GM23338 (cell line): Measurements from ENCODE around the gene CCDC197. TPM values are rescaled to one million over a fixed set of nuclear protein-coding genes. Genes with fewer than 3 reads are reported as not detected.
A peak's percentile ranks its signal among the peaks of the same experiment; 100 is the strongest.

Experiments
- ATAC-seq: fragments of 200-7000 bp; cut with Tn5 transposase; 3 replicates; pipeline ENCODE4 v1.9.1; 2020
- DNase-seq: peaks from one replicate; pipeline ENCODE4 v3.0.0-alpha.2; 2015; ENCODE audit warnings: low spot score
- H2AFZ ChIP-seq: fragments of 200-600 bp; sonication (generic); 2 replicates; pipeline ENCODE4 v1.8.0; 2016; ENCODE audit warnings: antibody characterized with exemption, mild to moderate bottlenecking, moderate library complexity
- H3F3A ChIP-seq: fragments of 200-600 bp; sonication (generic); replicated peaks from 2 replicates; pipeline ENCODE4 v1.8.0; 2017; ENCODE audit warnings: antibody characterized with exemption, mixed run types, low read depth
- H3K27ac ChIP-seq: fragments of 200-600 bp; sonication (generic); 2 replicates; pipeline ENCODE4 v1.6.1; 2016; ENCODE audit warnings: low read depth
- H3K27me3 ChIP-seq: fragments of 200-600 bp; sonication (generic); 2 replicates; pipeline ENCODE4 v1.8.0; 2016; ENCODE audit warnings: mild to moderate bottlenecking, mixed run types, moderate library complexity; ENCODE audit not compliant: insufficient read depth
- H3K36me3 ChIP-seq: fragments of 200-600 bp; sonication (generic); 2 replicates; pipeline ENCODE4 v1.8.0; 2016; ENCODE audit warnings: mild to moderate bottlenecking; ENCODE audit not compliant: insufficient read depth
- H3K4me1 ChIP-seq: fragments of 200-600 bp; sonication (generic); 2 replicates; pipeline ENCODE4 v1.8.0; 2016; ENCODE audit warnings: mild to moderate bottlenecking, moderate library complexity; ENCODE audit not compliant: insufficient read depth
- H3K4me2 ChIP-seq: fragments of 200-600 bp; sonication (generic); 2 replicates; pipeline ENCODE4 v1.7.1; 2017; ENCODE audit warnings: mixed run types
- H3K4me3 ChIP-seq: fragments of 200-600 bp; sonication (generic); 2 replicates; pipeline ENCODE4 v1.6.1; 2016; ENCODE audit warnings: mixed run types
- H3K79me2 ChIP-seq: fragments of 200-600 bp; sonication (generic); replicated peaks from 2 replicates; pipeline ENCODE4 v1.8.0; 2017; ENCODE audit warnings: mild to moderate bottlenecking; ENCODE audit not compliant: insufficient read depth
- H3K9me2 ChIP-seq: fragments of 200-600 bp; sonication (generic); 2 replicates; pipeline ENCODE4 v1.8.0; 2017; ENCODE audit not compliant: insufficient read depth
- H4K20me1 ChIP-seq: fragments of 200-600 bp; sonication (generic); replicated peaks from 2 replicates; pipeline ENCODE4 v1.8.0; 2017; ENCODE audit warnings: mild to moderate bottlenecking; ENCODE audit not compliant: insufficient read depth
- H3K27ac Mint-ChIP-seq: 2 replicates; pipeline ENCODE4 v1.8.0; 2020; ENCODE audit warnings: inconsistent platforms, mild to moderate bottlenecking, moderate library complexity, mixed read lengths
- H3K27me3 Mint-ChIP-seq: 3 replicates; pipeline ENCODE4 v1.8.0; 2022; ENCODE audit warnings: low read depth, mild to moderate bottlenecking, moderate library complexity, mixed read lengths, inconsistent platforms; ENCODE audit not compliant: insufficient read depth, poor library complexity
- H3K36me3 Mint-ChIP-seq: 3 replicates; pipeline ENCODE4 v1.8.0; 2021; ENCODE audit warnings: low read depth, mild to moderate bottlenecking, inconsistent platforms, moderate library complexity, mixed read lengths
- H3K4me1 Mint-ChIP-seq: 3 replicates; pipeline ENCODE4 v1.8.0; 2020; ENCODE audit warnings: mild to moderate bottlenecking, inconsistent platforms, mixed read lengths
- H3K4me3 Mint-ChIP-seq: 3 replicates; pipeline ENCODE4 v1.8.0; 2021; ENCODE audit warnings: moderate library complexity, mild to moderate bottlenecking, inconsistent platforms, mixed read lengths
- H3K9me3 Mint-ChIP-seq: 3 replicates; pipeline ENCODE4 v1.8.0; 2020; ENCODE audit warnings: moderate library complexity, mild to moderate bottlenecking, inconsistent platforms, mixed read lengths
- CREB1 ChIP-seq: fragments of 250-450 bp; sonication (Bioruptor Pico); IDR thresholded peaks from 2 replicates; pipeline ENCODE4 v1.5.0; 2020; ENCODE audit warnings: low read depth, mild to moderate bottlenecking, moderate library complexity
- ETS1 ChIP-seq: IDR thresholded peaks from 2 replicates; pipeline ENCODE4 v1.6.1; 2016; ENCODE audit warnings: antibody characterized with exemption
- EZH2 ChIP-seq: fragments of 200-600 bp; sonication (generic); IDR thresholded peaks from one replicate; pipeline ENCODE4 v1.8.0; 2017; ENCODE audit warnings: antibody characterized with exemption, mild to moderate bottlenecking, low read depth; ENCODE audit not compliant: unreplicated experiment
- EZH2phosphoT487 ChIP-seq: fragments of 200-600 bp; sonication (generic); IDR thresholded peaks from one replicate; pipeline ENCODE4 v1.8.1; 2018; ENCODE audit warnings: antibody characterized with exemption; ENCODE audit not compliant: unreplicated experiment
- JUNB ChIP-seq: IDR thresholded peaks from one replicate; pipeline ENCODE4 v1.6.1; 2016; ENCODE audit warnings: antibody characterized with exemption; ENCODE audit not compliant: unreplicated experiment
- NANOG ChIP-seq: IDR thresholded peaks from 2 replicates; pipeline ENCODE4 v1.6.1; 2016; ENCODE audit warnings: antibody characterized with exemption, borderline replicate concordance
- STAT1 ChIP-seq: IDR thresholded peaks from one replicate; pipeline ENCODE4 v1.6.1; 2016; ENCODE audit warnings: antibody characterized with exemption; ENCODE audit not compliant: unreplicated experiment
- ZNF331 ChIP-seq: fragments of 250-450 bp; sonication (Bioruptor Pico); IDR thresholded peaks from 2 replicates; pipeline ENCODE4 v1.5.0; 2020; ENCODE audit warnings: low read depth, mild to moderate bottlenecking, moderate library complexity
- ZNF462 ChIP-seq: fragments of 250-450 bp; sonication (Bioruptor Pico); IDR thresholded peaks from 2 replicates; pipeline ENCODE4 v1.5.0; 2020; ENCODE audit warnings: mild to moderate bottlenecking, moderate library complexity
- polyA plus RNA-seq: library from polyadenylated mRNA; unstranded; fragments of >200 nt; fragmentation: Nextera tagmentation; extraction: Ambion mirVana; gene quantifications from 2 replicates; pipeline ENCODE4 v1.2.1, GENCODE V29; 2016
- total RNA-seq: library from RNA; depleted of rRNA; stranded (reverse); fragments of >200 nt; shearing (Covaris generic); gene quantifications from 2 replicates; pipeline ENCODE4 v1.2.3, GENCODE V29; 2014
- TF ChIP-seq, protein P1 (sequence below), 2 experiments: fragments of 200-600 bp in 1 of 2; sonication (generic) in 1 of 2; conservative IDR thresholded peaks; 2 replicates each; pipeline versions ENCODE4 v1.5.1 to v1.6.1; 2016 to 2017; ENCODE audit warnings: antibody characterized with exemption in 2 of 2, low read depth in 2 of 2, mild to moderate bottlenecking in 2 of 2, moderate library complexity in 1 of 2

CCDC197 gene
- total and polyA plus RNA-seq, 2 experiments from 2014 or later = not detected

- H3K4me2 ChIP-seq = no peak overlapping the region
Measured at GRCh38 chr14:94011795-94012194, 14.7 kb downstream of the CCDC197 start.

DNA sequence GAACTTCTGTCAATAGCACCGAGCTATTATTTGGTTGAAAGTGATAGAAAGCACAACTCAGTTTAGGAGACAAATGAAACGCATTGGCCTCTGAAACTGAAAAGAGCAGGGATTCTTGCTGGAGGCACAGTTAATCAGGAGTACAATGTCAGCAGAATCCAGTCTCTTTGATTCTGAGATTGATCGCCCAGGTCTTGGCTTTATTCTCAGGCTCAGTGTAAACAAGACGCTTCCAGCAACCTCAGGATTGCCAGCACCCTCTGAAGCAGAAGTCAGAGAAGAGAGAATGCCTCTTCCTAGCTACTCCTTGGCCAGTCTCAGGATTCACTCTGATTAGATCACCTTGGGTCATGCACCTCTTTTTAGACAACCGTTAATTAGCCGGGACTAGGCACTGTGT, 17.3 kb downstream of the CCDC197 start:
- Histone ChIP-seq H3K79me2 (no peaks in the 10 kb centered on the region), H3K27me3 (no peaks in the 10 kb centered on the region), H2AFZ (no peak overlapping the region), H3K4me3 (no peak overlapping the region), H3K9me2 (no peaks in the 10 kb centered on the region), H4K20me1 (no peaks in the 10 kb centered on the region), H3F3A (no peaks in the 10 kb centered on the region), H3K4me2 (no peak overlapping the region), H3K27ac (no peak overlapping the region), H3K36me3 (no peaks in the 10 kb centered on the region), H3K4me1 (no peaks in the 10 kb centered on the region)
- ATAC-seq = no peak
- Mint-ChIP-seq H3K9me3 (no peaks in the 10 kb centered on the region), H3K36me3 (no peaks in the 10 kb centered on the region), H3K4me3 (no peak overlapping the region), H3K4me1 (peaks cover 5% of the 10 kb centered on the region; the same call in 2 of the 3 replicates), H3K27me3 (peaks cover 2% of the 10 kb centered on the region), H3K27ac (no peak overlapping the region)
- no peak for DNase-seq
- no peak for TF ChIP-seq ETS1
- TF ChIP-seq ZNF462 (CRISPR knock-in tag) = no peak
- TF ChIP-seq NANOG = no peak
- TF ChIP-seq, protein P1, sequence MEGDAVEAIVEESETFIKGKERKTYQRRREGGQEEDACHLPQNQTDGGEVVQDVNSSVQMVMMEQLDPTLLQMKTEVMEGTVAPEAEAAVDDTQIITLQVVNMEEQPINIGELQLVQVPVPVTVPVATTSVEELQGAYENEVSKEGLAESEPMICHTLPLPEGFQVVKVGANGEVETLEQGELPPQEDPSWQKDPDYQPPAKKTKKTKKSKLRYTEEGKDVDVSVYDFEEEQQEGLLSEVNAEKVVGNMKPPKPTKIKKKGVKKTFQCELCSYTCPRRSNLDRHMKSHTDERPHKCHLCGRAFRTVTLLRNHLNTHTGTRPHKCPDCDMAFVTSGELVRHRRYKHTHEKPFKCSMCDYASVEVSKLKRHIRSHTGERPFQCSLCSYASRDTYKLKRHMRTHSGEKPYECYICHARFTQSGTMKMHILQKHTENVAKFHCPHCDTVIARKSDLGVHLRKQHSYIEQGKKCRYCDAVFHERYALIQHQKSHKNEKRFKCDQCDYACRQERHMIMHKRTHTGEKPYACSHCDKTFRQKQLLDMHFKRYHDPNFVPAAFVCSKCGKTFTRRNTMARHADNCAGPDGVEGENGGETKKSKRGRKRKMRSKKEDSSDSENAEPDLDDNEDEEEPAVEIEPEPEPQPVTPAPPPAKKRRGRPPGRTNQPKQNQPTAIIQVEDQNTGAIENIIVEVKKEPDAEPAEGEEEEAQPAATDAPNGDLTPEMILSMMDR (conservative IDR thresholded peaks at IDR 0.05; ENCODE audit: low read depth in 2 of 2) = no peak
- no peak for TF ChIP-seq CREB1 (CRISPR knock-in tag)
- no peak for TF ChIP-seq EZH2
- TF ChIP-seq STAT1 = no peak
- TF ChIP-seq JUNB = no peak

More at GRCh38 chr14:94011795-94012194, 14.7 kb downstream of the CCDC197 start:
- Histone ChIP-seq H3K36me3 (no peaks in the 10 kb centered on the region), H3K27me3 (no peaks in the 10 kb centered on the region), H3K79me2 (no peaks in the 10 kb centered on the region), H3F3A (no peaks in the 10 kb centered on the region), H3K4me1 (no peaks in the 10 kb centered on the region), H2AFZ (0 out of 2 replicates have a peak overlapping the region, but pooled peaks have one; percentile 18), H4K20me1 (no peaks in the 10 kb centered on the region), H3K4me3 (no peak overlapping the region), H3K27ac (no peak overlapping the region), H3K9me2 (no peaks in the 10 kb centered on the region)
- H3K27me3 Mint-ChIP-seq = peaks cover 2% of the 10 kb centered on the region
- no peak overlapping the region for H3K4me3 Mint-ChIP-seq
- no peak for TF ChIP-seq EZH2
- TF ChIP-seq ZNF331 (CRISPR knock-in tag) = no peak
- no peak for TF ChIP-seq EZH2phosphoT487
- no peaks in the 10 kb centered on the region for H3K36me3 Mint-ChIP-seq
- no peak overlapping the region for H3K27ac Mint-ChIP-seq
- ATAC-seq (no peak), DNase-seq (no peak)
- peaks cover 4% of the 10 kb centered on the region; the same call in 2 of the 3 replicates for H3K4me1 Mint-ChIP-seq
- H3K9me3 Mint-ChIP-seq = no peaks in the 10 kb centered on the region
